Measurements from ENCODE around the gene KATNAL2.

DNA sequence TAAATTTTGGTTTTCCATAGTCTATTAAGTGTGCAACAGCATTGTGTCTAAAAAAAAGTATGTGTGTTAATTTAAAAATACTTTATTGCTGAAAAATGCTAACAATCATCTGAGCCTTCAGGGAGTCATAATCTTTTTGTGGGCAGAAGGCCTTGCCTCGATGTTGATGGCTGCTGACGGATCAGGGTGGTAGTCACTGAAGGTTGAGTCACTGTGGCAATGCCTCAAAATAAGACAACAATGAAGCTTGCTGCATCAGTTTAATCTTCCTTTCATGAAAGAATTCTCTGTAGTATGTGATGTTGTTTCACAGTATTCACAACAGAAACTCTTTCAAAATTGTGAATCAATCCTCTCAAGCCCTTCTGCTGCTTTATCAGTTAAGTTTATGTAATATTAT is 201.6 kb downstream of the KATNAL2 start:
- no peak for TF ChIP-seq TAF1 (IDR thresholded peaks at IDR 0.05; ENCODE audit: low read depth, low read length)
- TF ChIP-seq POLR2A (IDR thresholded peaks at IDR 0.05; ENCODE audit: low read depth, low read length), result no peak
- no peak for TF ChIP-seq SPI1 (IDR thresholded peaks at IDR 0.05; ENCODE audit: low read depth, low read length)
